Endodermal cell (in vitro differentiated cells): ENCODE measurements around the gene AMFR. TPM values are rescaled to one million over a fixed set of nuclear protein-coding genes. Genes with fewer than 3 reads are reported as not detected.

ENCODE experiments used
- DNase-seq: peaks from one replicate; pipeline ENCODE4 v3.0.0-alpha.2; 2017
- H3K27ac ChIP-seq: 2 replicates; pipeline ENCODE4 v1.5.1; 2013; ENCODE audit warnings: mild to moderate bottlenecking, low read depth, low read length, moderate library complexity
- H3K27me3 ChIP-seq: 2 replicates; pipeline ENCODE4 v1.6.1; 2013; ENCODE audit warnings: mild to moderate bottlenecking, low read length, moderate library complexity; ENCODE audit not compliant: insufficient read depth, control insufficient read depth, poor library complexity, severe bottlenecking
- H3K36me3 ChIP-seq: 2 replicates; pipeline ENCODE4 v1.7.0; 2013; ENCODE audit warnings: mild to moderate bottlenecking, low read length, moderate library complexity; ENCODE audit not compliant: control insufficient read depth, insufficient read depth
- H3K4me1 ChIP-seq: one replicate; pipeline ENCODE4 v1.7.0; 2013; ENCODE audit warnings: low read length; ENCODE audit not compliant: control insufficient read depth, insufficient read depth
- H3K4me3 ChIP-seq: 2 replicates; pipeline ENCODE4 v1.5.1; 2013; ENCODE audit warnings: mild to moderate bottlenecking, low read length, moderate library complexity
- H3K9ac ChIP-seq: 2 replicates; pipeline ENCODE4 v1.6.1; 2013; ENCODE audit warnings: mild to moderate bottlenecking, low read length, moderate library complexity; ENCODE audit not compliant: poor library complexity, severe bottlenecking; ENCODE audit errors: extremely low read depth
- H3K9me3 ChIP-seq: 2 replicates; pipeline ENCODE4 v1.6.1; 2013; ENCODE audit warnings: mild to moderate bottlenecking, low read length, moderate library complexity; ENCODE audit not compliant: control insufficient read depth
- H3K27ac Mint-ChIP-seq: 2 replicates; pipeline ENCODE4 v1.8.0; 2020; ENCODE audit warnings: mixed read lengths
- H3K27me3 Mint-ChIP-seq: 2 replicates; pipeline ENCODE4 v1.8.0; 2021; ENCODE audit warnings: mild to moderate bottlenecking, mixed read lengths; ENCODE audit not compliant: insufficient read depth
- H3K36me3 Mint-ChIP-seq: 2 replicates; pipeline ENCODE4 v1.8.0; 2020; ENCODE audit warnings: low read depth, mixed read lengths
- H3K4me1 Mint-ChIP-seq: 2 replicates; pipeline ENCODE4 v1.8.0; 2020; ENCODE audit warnings: mixed read lengths
- H3K4me3 Mint-ChIP-seq: 2 replicates; pipeline ENCODE4 v1.8.0; 2020; ENCODE audit warnings: mild to moderate bottlenecking, moderate library complexity, mixed read lengths
- H3K9me3 Mint-ChIP-seq: 2 replicates; pipeline ENCODE4 v1.8.0; 2020; ENCODE audit warnings: mild to moderate bottlenecking, mixed read lengths
- CTCF ChIP-seq: fragments of 200-600 bp; sonication (generic); conservative IDR thresholded peaks from 2 replicates; pipeline ENCODE4 v1.5.0; 2021; ENCODE audit warnings: antibody characterized with exemption, mild to moderate bottlenecking
- WGBS, 2 experiments: methylation state at CpG; one replicate each; pipeline versions ENCODE4 v1.1.5 to v1.1.7; 2013; ENCODE audit warnings: missing lambda C conversion rate in 2 of 2, mixed read lengths in 1 of 2; ENCODE audit not compliant: insufficient coverage in 1 of 2, insufficient read length in 1 of 2; 5-methylcytosine and 5-hydroxymethylcytosine counted together
- total RNA-seq, 2 donors: library from RNA; stranded (reverse); fragmentation: NEBNext Ultra II Directional in 1 of 2; extraction: Animal tissue kit (Norgen Biotek cat#: 25700) in 1 of 2; gene quantifications; 2 replicates in 1 of 2; 3 replicates in 1 of 2; pipeline ENCODE4 v1.2.1, GENCODE V29; 2021

AMFR gene
- total RNA-seq, 2 donors from 2014 or later = 77.0 to 81.6 TPM

DNA sequence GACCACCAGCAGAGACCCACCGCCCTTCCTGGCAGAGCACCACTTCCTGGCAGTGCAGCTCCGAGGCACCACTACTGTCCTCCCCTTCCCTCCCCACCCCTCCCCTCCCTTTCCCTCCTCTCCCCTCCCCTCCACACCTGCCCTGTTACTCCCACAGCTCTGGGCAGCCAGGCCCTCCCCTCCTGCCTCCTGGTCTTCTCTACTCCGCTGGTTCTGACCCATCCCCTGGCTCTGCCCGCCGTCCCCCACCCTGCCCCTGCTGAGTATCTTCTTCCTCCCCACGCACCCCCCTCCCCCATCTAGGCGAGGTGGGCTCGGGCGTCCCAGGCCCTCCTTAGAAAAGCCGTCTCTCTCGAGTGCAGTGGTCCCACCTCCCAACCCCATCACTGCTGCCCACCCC, 77.7 kb downstream of the AMFR start:
- no peaks in the 10 kb centered on the region for H3K36me3 Mint-ChIP-seq
- H3K4me1 ChIP-seq = no peaks in the 10 kb centered on the region
- no peak overlapping the region for H3K4me3 Mint-ChIP-seq
- no peaks in the 10 kb centered on the region for H3K27me3 Mint-ChIP-seq
- H3K9ac ChIP-seq = no peak overlapping the region
- no peak overlapping the region for H3K27ac ChIP-seq
- WGBS, 2 experiments = 75 to 84% methylated on average over 2 to 7 of the region's 11 CpGs
- TF ChIP-seq CTCF = no peak
- H3K27ac Mint-ChIP-seq = no peak overlapping the region
- H3K27me3 ChIP-seq = no peaks in the 10 kb centered on the region
- H3K9me3 Mint-ChIP-seq = no peaks in the 10 kb centered on the region
- H3K36me3 ChIP-seq = no peaks in the 10 kb centered on the region
- no peak for DNase-seq
- H3K4me1 Mint-ChIP-seq = no peaks in the 10 kb centered on the region
- no peak overlapping the region for H3K4me3 ChIP-seq
- no peaks in the 10 kb centered on the region for H3K9me3 ChIP-seq

DNA sequence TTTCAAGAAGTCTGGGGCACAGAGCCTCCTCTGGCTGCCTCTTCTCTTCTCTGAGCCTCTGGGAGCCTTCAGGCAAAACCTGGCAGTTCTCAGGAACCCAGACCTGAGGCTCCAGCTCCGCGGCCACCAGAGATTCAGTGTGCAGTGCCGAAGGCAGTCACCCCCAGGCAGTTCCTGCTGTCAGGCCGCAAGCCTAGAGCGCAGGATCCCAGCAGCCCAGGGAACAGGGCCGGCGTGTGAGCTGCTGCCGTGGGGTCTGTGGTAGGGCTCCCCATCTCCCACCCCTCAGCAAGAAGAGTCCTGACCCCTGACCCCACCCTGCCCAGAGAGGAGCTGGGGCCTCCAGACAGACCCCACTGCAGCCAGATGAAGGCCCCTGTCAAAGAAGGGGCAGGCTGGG, 78.2 kb downstream of the AMFR start:
- Mint-ChIP-seq H3K4me1 (no peaks in the 10 kb centered on the region), H3K9me3 (no peaks in the 10 kb centered on the region), H3K27me3 (no peaks in the 10 kb centered on the region), H3K4me3 (no peak overlapping the region), H3K36me3 (no peaks in the 10 kb centered on the region), H3K27ac (no peak overlapping the region)
- H3K27ac ChIP-seq = no peak overlapping the region
- TF ChIP-seq CTCF = no peak
- no peak overlapping the region for H3K4me3 ChIP-seq
- WGBS, 2 experiments = 76% methylated on average over 8 of the region's 8 CpGs; no CpG with 5 or more reads in 1 of the 2 experiments
- H3K9ac ChIP-seq = no peak overlapping the region
- H3K9me3 ChIP-seq = no peaks in the 10 kb centered on the region
- H3K4me1 ChIP-seq = no peaks in the 10 kb centered on the region
- H3K36me3 ChIP-seq = no peaks in the 10 kb centered on the region
- no peak for DNase-seq
- no peaks in the 10 kb centered on the region for H3K27me3 ChIP-seq

DNA sequence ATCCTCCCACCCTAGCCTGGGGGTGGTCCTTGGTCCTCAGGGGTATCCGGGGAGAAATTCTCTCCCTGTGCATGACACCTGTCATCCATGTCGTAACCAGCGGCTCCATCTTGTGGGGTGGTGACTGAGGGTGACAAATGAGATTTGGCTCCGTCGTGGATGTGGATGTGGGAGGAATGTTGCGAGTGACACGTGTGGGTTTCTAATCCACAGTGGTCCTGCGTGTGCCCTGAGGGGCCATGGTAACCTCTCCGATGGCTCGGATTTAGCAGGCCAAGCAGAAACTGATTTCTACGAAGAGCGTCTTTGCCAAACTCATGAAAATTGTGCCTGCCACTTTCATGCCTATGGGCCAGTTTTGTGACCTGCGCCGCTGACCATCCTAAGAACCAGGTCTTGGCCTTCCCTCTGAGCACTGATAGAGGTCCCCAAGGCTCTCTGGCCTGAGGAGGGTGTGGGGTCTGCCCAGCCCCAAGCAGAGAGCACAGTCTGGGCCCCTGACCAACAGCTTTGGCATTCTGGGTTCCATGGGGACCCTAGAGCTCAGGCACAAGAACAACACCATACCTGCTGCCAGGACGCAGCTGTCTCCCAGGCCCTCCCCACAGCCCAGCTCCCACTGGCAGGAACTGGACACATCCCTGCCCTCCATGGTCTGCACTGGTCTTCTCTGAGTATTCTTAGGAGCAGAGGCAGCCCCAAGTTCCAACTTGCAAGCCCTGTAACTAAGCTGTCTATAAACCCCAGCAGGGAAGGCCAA, 79.0 kb downstream of the AMFR start:
- Histone ChIP-seq H3K9me3 (no peaks in the 10 kb centered on the region), H3K9ac (no peak overlapping the region), H3K4me1 (no peaks in the 10 kb centered on the region), H3K4me3 (no peak overlapping the region), H3K27me3 (no peaks in the 10 kb centered on the region), H3K36me3 (no peaks in the 10 kb centered on the region), H3K27ac (no peak overlapping the region)
- Mint-ChIP-seq H3K27ac (no peak overlapping the region), H3K9me3 (no peaks in the 10 kb centered on the region), H3K4me3 (no peak overlapping the region), H3K4me1 (no peaks in the 10 kb centered on the region), H3K36me3 (no peaks in the 10 kb centered on the region), H3K27me3 (no peaks in the 10 kb centered on the region)
- no peak for TF ChIP-seq CTCF
- 93 to 97% methylated on average over 15 of the region's 15 CpGs for WGBS, 2 experiments
- no peak for DNase-seq
